NCI-H1436 treated with DMSO at 0.1 percent for 48 hours (cell line): ENCODE measurements around the gene SPATA33.
"Not testable (repeated sequence)": the region's sequence is repeated elsewhere in the genome, so short reads cannot be mapped to it uniquely, and the experiment has no call there.

Source experiments
- DNase-seq: peaks from one replicate; lab custom pipeline; 2025; lab: John Stamatoyannopoulos, UW

Gene SPATA33

GRCh38 chr16:89664238-89664637, 6.6 kb downstream of the SPATA33 start:
- not testable (repeated sequence) for DNase-seq

- not testable (repeated sequence) for DNase-seq
Measured at GRCh38 chr16:89667000-89667399, 9.4 kb downstream of the SPATA33 start.

GRCh38 chr16:89667633-89668032, 10.0 kb downstream of the SPATA33 start:
- DNase-seq = no peak

- no peak for DNase-seq
Measured at GRCh38 chr16:89668790-89669158, 11.1 kb downstream of the SPATA33 start.

GRCh38 chr16:89669755-89670154, 12.1 kb downstream of the SPATA33 start:
- DNase-seq = no peak

GRCh38 chr16:89670496-89671431, 13.1 kb downstream of the SPATA33 start:
- DNase-seq = no peak

- not testable (repeated sequence) for DNase-seq
Measured at GRCh38 chr16:89671565-89671964, 13.9 kb downstream of the SPATA33 start.

- no peak for DNase-seq
Measured at GRCh38 chr16:89672177-89672941, 14.7 kb downstream of the SPATA33 start.

- no peak for DNase-seq
Measured at GRCh38 chr16:89678258-89678657, 20.6 kb downstream of the SPATA33 start.

GRCh38 chr16:89685916-89686315, 28.3 kb downstream of the SPATA33 start:
- no peak for DNase-seq

- DNase-seq = peak; percentile 51
Measured at GRCh38 chr16:89686520-89687091, 29.0 kb downstream of the SPATA33 start, which contains the start of gene CDK10. TSS of gene CDK10 (plus strand) at chr16:89686689. CDS start at chr16:89686711, 22 bp downstream.

- DNase-seq = no peak
Measured at GRCh38 chr16:89687092-89687940, 29.7 kb downstream of the SPATA33 start.

- DNase-seq = no peak
Measured at GRCh38 chr16:89688395-89688794, 30.8 kb downstream of the SPATA33 start.

- DNase-seq = no peak
Measured at GRCh38 chr16:89689142-89689541, 31.5 kb downstream of the SPATA33 start.

GRCh38 chr16:89689621-89690020, 32.0 kb downstream of the SPATA33 start:
- DNase-seq = not testable (repeated sequence)

GRCh38 chr16:89690392-89690901, 32.8 kb downstream of the SPATA33 start:
- no peak for DNase-seq

GRCh38 chr16:89691231-89691985, 33.8 kb downstream of the SPATA33 start:
- DNase-seq = no peak

- DNase-seq = no peak
Measured at GRCh38 chr16:89691986-89692569, 34.4 kb downstream of the SPATA33 start.

GRCh38 chr16:89693289-89693731, 35.7 kb downstream of the SPATA33 start:
- DNase-seq = no peak
